Measurements from ENCODE around the gene IL26.

Gene IL26

GRCh38 chr12:68225576-68226476 is at the start of gene IL26:
TSS of gene IL26 (minus strand) at chr12:68225810. CDS start at chr12:68225756, 54 bp downstream.
- no peak for DNase-seq

GRCh38 chr12:68272732-68273131 is 47.1 kb upstream of the IL26 start:
- no peak for DNase-seq

DNA sequence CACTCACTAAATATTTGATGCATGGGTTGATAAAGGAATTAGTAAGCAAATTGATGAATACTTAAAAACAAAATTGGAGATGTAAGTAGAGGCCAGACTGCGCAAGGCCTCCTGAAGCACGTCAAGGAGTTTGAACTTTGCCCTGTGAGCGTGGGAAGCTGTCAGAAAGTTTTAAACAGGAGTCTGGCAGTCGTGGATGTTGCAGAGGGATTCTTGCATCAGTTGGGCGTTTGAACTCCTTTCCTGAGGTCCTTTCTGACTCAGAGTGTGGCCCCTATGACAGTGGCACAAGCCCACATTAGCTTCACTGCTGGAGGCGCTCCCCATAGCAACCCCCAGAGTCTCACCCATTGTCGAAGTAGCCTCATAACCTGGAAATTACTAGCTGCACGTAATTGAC is 45.7 kb upstream of the IL26 start:
- no peak for DNase-seq

DNA sequence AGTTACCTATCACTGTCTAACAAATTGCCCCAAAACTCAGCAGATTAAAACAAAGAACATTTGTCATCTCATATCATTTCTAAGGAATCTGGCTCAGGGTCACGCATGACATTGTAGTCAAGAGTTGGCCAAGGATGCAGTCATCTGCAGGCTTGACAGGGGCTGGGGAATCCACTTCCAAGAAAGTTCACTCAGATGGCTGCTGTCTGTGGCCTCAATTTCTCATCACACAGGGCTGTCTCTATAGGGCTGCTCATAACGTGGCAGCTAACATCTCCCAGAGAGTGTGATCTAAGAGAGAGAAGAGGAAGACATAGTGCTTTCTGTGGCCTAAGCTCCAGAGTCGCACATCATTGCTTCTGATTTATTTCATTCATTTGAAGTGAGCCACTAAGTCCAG is 44.7 kb upstream of the IL26 start:
- no peak for DNase-seq

- no peak for DNase-seq
Observed at GRCh38 chr12:68269779-68270178, 44.2 kb upstream of the IL26 start.

- DNase-seq = no peak
Observed at GRCh38 chr12:68268967-68269366, 43.4 kb upstream of the IL26 start.

- DNase-seq = no peak
Observed at GRCh38 chr12:68267892-68268396, 42.3 kb upstream of the IL26 start.

DNA sequence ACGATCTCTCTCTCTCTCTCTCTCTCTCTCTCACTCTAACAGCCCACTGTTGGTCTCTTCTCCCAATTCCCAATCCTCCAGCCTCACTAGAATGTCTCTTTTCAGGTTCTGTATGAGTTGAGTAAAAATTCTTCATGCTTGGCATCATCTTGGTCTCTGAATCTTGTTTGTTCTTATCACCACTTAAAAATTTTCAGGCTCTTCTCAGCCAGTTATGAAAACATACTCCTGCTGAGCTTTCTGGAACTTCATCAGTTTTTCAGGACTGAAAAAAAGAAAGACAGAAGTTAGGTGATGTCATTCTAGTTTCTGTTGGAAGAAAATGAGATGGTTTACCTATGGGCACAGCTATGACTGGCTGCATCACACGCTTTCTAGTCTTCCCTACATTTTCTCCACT is 39.2 kb upstream of the IL26 start:
- DNase-seq = no peak

GRCh38 chr12:68264158-68264855 is 38.7 kb upstream of the IL26 start:
- no peak for DNase-seq

GRCh38 chr12:68263366-68263765 is 37.8 kb upstream of the IL26 start:
- DNase-seq = no peak

- no peak for DNase-seq
Observed at GRCh38 chr12:68261896-68262295, 36.3 kb upstream of the IL26 start.

DNA sequence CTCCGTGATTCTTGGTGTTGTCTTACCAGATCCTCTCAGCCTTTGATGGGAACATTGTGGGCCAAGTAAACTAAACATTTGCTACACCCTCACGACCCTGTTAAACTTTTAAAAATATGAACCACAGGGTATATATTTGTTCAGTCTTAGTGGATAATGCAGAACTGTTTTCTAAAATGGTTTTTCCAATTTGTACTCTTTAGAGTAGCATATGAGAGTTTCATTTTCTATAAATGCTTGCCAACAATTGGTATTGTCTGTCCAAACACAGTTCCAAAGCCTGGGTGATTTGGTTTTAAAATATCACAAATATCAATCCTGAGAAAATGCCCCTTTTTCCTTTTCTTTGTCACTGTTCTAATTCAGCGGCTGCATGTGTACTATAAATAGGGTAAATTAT is 34.5 kb upstream of the IL26 start:
- no peak for DNase-seq

DNA sequence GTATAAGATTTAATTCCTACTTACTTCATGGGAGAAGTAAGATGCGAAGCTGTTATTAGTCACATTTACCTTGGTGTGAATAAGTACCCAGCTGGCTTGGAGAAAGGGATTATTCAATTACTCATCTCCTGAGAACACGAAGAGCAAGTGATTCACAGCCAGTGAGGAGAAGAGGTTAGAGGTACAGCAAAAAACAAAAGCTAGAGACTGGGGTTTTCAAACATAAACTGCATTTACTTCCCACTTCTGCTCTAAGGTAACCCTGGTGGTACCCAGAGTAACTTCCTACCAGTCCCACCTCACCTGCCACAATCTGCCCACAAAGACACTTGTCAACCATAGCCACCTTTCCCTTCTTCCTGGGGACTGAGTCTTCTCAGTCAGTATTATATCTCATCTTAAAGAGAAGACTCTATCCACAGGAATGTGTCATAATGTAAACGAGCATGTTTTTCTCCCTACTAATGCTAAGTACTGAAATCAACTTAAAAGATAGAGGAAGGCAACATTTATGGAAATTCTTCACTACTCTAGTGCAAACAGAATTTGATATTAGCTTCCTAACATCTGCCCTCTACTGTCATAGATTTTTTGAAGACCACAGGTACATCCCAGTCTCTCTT is 33.8 kb upstream of the IL26 start:
- no peak for DNase-seq

GRCh38 chr12:68253504-68253903 is 27.9 kb upstream of the IL26 start, which contains the start of gene IL22:
TSS of gene IL22 (minus strand) at chr12:68253604. CDS start at chr12:68253448, 156 bp downstream.
- no peak for DNase-seq

GRCh38 chr12:68252077-68252476 is 26.5 kb upstream of the IL26 start:
- DNase-seq = no peak

DNA sequence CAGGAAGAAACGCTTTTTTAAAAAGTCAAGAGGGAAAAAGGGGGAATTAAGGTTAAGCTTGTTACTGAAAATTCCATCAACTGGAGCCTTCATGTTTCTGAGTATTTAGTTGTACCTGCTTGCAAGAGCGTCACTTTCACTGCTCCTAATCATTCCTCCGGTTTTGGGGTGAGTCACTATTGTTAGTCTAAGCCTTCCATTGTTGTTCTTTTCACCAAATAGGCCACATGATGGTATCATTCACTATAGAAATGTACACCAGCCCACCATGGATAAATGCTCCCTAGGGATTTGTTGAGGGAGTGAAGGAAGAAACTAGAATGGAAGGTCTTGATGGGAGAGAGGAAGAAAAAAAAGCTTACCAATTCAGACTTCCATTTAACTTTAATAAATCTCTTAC is 24.8 kb upstream of the IL26 start:
- DNase-seq = no peak

DNA sequence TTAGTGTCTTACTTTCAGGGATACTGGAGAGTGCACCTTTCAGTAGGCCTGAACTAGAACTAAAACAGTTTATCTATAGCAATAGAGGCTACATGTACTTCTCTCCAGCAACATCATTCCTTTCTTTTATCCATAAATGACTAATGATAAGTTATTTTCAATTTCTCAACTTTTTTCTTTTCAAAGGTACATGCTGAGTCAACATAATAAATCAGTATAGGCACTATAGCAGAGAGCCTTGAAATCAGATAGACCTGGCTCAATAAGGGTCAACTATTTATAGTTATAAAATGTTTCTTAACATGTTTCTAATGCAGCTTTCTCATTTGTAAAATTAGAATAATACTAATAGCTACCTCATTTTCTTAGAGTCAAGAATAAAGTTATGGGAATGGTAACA is 22.2 kb upstream of the IL26 start:
- DNase-seq = no peak

- DNase-seq = no peak
Observed at GRCh38 chr12:68246350-68246749, 20.7 kb upstream of the IL26 start.

- no peak for DNase-seq
Observed at GRCh38 chr12:68245180-68246021, 19.8 kb upstream of the IL26 start.

DNA sequence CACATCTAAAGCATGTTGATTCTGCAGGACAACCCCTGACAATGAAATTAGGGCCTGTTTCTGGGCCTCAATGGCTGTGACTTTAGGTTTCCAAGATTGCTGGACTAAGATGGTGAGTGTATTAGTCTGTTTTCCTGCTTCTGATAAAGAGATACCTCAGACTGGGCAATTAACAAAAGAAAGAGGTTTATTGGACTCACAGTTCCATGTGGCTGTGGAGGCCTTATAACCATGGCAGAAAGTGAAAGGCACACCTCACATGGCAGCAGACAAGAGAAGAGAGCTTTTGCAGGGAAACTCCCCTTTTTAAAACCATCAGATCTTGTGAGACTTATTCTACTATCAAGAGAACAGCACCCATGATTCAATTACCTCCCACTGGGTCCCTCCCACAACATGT is 17.2 kb upstream of the IL26 start:
- DNase-seq = no peak

- DNase-seq = no peak
Observed at GRCh38 chr12:68240975-68241374, 15.4 kb upstream of the IL26 start.

DNA sequence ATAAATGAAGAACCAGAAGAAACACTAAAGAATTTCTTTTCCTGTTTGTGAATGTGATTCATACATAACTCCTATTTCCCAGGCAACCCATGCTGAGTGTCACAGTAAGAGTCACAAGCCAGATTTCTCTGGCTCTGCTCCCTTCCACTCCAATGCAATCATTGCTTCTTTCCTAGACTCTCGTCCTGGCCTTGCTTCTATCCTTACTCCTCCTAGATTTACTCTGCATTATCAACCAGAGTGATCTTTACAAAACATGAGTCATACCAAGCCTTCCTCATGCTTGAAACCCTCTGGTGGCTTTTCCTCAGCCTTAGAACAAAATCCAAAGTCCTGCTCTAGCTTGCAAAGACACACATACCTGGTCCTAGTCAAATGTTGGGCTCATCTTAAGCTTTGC is 14.5 kb upstream of the IL26 start:
- no peak for DNase-seq
